ENCODE results near the gene TARP.

Gene TARP

DNA sequence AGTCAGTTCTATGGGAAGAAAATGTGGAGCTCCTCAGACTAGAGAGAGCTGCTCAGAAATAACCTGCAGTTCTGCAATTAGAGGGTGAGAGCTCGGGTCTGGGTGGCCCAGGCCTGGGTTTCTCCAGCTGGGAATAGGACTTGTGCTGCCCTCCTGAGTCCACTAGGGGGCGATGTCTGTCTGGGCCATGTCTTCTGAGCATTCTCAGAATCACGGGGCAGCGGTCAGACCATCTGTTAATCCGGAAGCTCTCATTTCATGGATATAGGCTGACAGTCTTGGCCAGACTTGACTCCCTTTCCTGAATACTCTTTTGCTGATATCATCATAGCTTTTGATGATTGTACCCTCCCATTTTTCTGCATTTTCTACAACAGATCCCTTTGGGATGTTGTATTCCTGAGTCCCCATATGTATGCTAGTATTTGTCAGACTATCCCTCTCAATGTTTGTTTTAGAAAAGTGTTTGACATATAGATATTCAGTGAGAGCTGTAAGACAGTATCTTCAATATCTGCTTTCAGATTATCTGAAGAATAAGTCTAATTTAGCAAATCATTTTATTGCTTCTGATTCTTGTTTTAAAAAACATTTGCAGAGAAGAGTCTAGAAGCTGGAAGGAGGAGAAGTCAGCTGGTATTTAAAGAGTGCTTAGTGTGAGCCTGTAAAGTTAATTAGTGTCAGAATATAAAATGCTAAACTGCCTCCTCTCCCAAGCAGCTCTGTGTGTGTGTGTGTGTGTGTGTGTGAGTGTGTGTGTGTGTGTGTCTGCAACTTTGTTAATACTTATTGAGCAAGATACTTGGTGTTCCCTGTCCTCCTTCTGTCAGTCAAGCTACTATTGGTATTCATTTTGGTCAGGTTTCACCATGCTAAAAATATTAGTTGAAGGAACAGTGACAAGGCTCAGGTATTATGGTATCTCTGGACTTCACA is 57.4 kb downstream of the TARP start:
- DNase-seq (ENCODE audit: low read depth) = no peak

DNA sequence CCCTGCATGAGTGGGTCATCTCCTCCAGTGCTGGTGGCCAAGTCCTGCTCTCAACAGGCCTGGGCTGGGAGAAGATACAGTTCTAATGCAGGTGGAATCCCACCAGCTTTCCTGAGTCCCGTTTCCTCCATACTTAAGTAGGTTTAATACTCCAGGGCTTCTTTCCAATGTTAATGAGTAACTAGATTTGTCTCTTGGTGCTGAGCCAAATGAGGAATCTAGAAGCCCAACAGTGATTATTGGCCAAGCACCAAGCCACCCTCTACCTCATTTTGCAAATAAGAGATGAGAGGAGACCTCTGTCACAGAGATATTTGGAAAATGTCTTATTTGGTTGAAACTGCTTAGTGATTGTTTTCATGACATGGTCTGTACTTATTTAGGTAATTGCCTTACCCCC is 58.3 kb downstream of the TARP start:
- no peak for DNase-seq (ENCODE audit: low read depth)

DNA sequence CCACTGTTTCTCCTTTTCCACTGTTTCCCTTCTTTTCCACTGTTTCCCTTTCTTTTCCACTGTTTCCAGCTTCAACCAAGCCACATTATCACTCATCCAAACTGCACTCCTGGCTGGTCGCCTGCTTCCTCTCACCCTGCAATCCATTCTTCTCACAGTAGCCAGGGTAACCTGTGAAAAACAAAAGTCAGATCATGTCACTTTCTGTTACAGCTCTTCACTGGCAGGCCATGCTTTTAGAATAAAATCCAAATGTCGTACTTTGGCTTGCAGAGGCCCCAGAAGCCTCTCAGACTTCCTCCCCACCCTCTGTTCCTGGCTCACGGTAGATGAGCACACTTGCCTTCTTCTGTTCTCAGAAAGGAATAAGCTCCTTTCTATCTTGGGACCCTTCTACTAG is 61.5 kb downstream of the TARP start:
- no peak for DNase-seq (ENCODE audit: low read depth)

DNA sequence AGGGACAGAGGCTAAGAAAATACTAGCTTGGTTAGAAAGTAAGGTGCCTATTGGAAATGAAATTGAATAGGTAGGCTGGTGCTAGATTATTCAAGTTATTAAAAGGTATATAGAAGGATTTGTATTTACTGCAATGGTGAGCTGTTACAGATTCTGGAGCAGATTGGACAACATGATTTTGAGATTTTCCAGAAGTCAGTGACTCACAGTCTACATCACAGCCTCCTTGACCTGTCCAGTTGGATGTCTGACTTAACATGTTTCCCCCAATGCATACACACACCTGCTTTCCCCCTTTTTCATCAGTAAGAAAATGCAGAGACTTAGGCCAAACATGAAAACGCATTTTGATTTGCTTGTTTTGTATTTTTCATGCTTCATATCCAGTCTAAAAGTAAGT is 62.0 kb downstream of the TARP start:
- no peak for DNase-seq (ENCODE audit: low read depth)

Data from GM04503 (cell line).